ENCODE results near the gene PSME2.
A peak's percentile ranks its signal among the peaks of the same experiment; 100 is the strongest.

PSME2 gene

DNA sequence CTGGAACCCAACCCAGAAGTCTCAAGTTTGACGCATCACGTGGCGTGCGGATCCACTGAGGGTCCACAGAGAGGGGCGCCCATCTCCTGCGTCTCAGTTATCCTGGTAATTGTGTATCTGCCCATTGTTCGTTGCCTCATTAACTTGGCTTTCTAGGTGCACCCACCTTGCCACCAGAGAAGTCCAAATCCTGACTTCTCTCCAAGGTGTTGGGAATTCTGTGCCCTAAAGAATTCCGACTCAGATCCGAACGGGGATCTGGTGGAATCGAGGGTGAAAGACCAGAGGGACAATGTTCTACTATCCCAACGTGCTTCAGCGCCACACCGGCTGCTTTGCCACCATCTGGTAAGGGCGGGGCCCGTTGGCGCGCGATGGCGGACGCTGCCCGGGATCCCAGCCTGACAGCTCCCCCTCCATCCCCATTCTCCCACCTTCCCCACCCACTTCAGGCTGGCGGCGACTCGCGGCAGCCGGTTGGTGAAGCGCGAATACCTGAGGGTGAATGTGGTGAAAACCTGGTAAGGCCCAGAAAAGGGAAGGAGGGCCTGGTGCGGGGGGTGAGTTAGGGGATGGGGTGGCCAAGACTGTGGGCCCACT is 26.0 kb upstream of the PSME2 start:
- Mint-ChIP-seq H3K27me3 (no peaks in the 10 kb centered on the region), H3K9me3 (no peaks in the 10 kb centered on the region), H3K27ac (peak overlapping the region; percentile 53), H3K36me3 (peaks cover 14% of the 10 kb centered on the region), H3K4me3 (peak overlapping the region; percentile 93), H3K4me1 (peaks cover 21% of the 10 kb centered on the region)
- ATAC-seq (ENCODE audit: low read depth) (no peak), DNase-seq (ENCODE audit: low spot score in 2 of 2) (no peak)

DNA sequence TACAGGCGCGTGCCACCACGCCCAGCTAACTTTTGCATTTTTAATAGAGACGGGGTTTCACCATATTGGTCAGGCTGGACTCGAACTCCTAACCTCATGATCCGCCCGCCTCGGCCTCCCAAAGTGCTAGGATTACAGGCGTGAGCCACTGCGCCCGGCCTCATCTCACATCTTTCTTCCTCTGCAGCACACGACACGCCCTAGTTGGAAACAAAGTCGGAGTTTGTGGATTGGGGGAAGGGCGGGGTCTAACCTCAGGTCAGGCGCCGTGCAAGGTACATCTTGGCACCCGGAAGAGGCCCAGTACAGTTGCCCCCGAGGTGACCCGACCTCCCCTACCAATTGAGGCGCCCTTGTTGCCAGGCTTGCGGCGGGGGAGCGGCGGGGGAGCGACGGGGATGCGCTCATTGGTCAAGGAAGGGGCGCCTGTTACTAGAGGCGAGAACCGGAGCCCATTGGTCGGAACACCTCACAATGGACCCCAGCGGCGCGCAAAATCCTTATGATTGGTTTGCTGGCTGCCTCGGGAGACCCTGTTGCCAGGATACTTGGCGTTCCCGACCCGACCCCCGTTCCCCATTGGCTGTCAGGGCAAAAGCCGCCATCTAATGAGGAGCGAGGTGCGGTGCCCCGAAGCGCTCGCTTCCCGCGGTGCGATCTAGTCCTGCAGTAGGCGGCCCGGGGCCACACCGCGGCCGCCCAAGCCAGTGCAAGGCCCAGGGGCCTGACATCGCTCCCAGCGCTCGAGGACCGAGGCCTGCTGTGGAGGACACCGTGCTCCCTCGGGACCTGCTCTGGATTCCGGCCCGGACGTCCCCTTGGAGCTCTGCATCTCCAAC is 25.2 kb upstream of the PSME2 start, which contains the start of gene REC8:
Gene REC8, plus strand, starts transcription at position 659 of the 839 bp plus-strand sequence. CDS start 473 bp downstream, outside the sequence.
- ATAC-seq (ENCODE audit: low read depth) = peak; percentile 90
- H3K27ac Mint-ChIP-seq = peak within 1 kb of the TSS; percentile 84
- H3K9me3 Mint-ChIP-seq = no peaks in the 10 kb centered on the region
- peak; percentile 56 to 74 for DNase-seq (ENCODE audit: low spot score in 2 of 2)
- peaks cover 16% of the 10 kb centered on the region for H3K36me3 Mint-ChIP-seq
- H3K4me1 Mint-ChIP-seq = peaks cover 22% of the 10 kb centered on the region
- no peaks in the 10 kb centered on the region for H3K27me3 Mint-ChIP-seq
- H3K4me3 Mint-ChIP-seq = peak within 1 kb of the TSS; percentile 93

DNA sequence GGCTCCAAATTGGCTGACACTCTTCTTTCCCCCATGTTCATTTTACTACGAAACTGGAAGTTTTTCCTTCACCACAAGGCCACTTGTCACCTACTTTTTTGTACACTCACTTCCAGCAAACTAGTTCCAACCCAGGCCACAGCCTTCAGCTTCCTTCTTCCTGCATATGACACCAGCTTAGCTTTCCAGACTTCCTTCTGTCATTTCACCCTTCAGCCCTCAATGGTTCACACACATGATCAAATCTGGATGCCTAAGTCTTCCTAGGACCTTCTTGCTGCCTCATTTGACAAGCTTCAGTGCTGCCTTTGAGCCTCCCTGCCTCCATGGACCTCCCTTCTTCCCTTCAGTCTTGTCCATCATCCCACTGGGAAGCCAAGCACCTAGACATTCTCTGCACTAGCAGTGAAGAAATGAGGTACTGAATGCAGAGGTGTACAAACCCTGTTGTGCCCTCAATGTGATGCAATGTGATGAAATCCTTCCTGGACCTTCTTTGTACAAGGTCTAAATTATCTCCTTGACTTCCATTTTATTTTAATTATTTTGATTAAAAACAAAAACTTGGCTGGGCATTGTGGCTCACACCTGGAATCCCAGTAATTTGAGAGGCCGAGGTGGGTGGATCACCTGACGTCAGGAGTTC is 21.2 kb upstream of the PSME2 start:
- Mint-ChIP-seq H3K4me3 (no peak overlapping the region), H3K27ac (peak overlapping the region; percentile 42), H3K9me3 (no peaks in the 10 kb centered on the region), H3K4me1 (peaks cover 23% of the 10 kb centered on the region), H3K36me3 (peaks cover 38% of the 10 kb centered on the region), H3K27me3 (no peaks in the 10 kb centered on the region)
- ATAC-seq (ENCODE audit: low read depth) (no peak), DNase-seq (ENCODE audit: low spot score in 2 of 2) (no peak)

DNA sequence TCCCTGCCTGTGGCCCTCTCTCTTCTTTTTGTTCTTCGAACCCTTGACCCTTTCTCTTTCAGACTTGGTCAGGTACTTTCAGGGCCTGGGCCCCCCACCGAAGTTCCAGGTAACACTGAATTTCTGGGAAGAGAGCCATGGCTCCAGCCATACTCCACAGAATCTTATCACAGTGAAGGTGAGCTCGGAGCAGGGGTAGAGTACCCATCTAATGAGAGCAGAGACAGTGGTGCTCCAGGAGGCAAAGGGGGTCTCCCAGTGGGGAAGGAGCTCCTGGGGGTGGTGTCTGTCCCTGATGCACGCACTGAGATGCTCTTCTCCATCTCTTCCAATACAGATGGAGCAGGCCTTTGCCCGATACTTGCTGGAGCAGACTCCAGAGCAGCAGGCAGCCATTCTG is 19.4 kb upstream of the PSME2 start:
- H3K4me3 Mint-ChIP-seq = no peak overlapping the region
- no peaks in the 10 kb centered on the region for H3K9me3 Mint-ChIP-seq
- peaks cover 45% of the 10 kb centered on the region for H3K36me3 Mint-ChIP-seq
- H3K4me1 Mint-ChIP-seq = peaks cover 24% of the 10 kb centered on the region
- ATAC-seq (ENCODE audit: low read depth) (no peak), DNase-seq (ENCODE audit: low spot score in 2 of 2) (no peak)
- no peak overlapping the region for H3K27ac Mint-ChIP-seq
- no peaks in the 10 kb centered on the region for H3K27me3 Mint-ChIP-seq

DNA sequence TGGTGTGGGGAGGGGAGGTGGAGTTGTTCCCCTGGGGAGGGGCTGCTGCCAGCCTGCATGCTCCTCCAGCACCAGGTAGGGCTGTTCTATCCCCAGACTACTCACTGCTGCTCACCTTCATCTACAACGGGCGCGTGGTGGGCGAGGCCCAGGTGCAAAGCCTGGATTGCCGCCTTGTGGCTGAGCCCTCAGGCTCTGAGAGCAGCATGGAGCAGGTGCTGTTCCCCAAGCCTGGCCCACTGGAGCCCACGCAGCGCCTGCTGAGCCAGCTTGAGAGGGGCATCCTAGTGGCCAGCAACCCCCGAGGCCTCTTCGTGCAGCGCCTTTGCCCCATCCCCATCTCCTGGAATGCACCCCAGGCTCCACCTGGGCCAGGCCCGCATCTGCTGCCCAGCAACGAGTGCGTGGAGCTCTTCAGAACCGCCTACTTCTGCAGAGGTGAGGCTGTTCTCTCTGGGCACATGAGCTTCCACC is 18.1 kb upstream of the PSME2 start:
- ATAC-seq (ENCODE audit: low read depth) = no peak
- Mint-ChIP-seq H3K9me3 (no peaks in the 10 kb centered on the region), H3K4me3 (peak overlapping the region; percentile 33), H3K27me3 (no peaks in the 10 kb centered on the region), H3K27ac (peak overlapping the region; percentile 55), H3K36me3 (peaks cover 42% of the 10 kb centered on the region), H3K4me1 (peaks cover 25% of the 10 kb centered on the region)
- no peak for DNase-seq (ENCODE audit: low spot score in 2 of 2)

DNA sequence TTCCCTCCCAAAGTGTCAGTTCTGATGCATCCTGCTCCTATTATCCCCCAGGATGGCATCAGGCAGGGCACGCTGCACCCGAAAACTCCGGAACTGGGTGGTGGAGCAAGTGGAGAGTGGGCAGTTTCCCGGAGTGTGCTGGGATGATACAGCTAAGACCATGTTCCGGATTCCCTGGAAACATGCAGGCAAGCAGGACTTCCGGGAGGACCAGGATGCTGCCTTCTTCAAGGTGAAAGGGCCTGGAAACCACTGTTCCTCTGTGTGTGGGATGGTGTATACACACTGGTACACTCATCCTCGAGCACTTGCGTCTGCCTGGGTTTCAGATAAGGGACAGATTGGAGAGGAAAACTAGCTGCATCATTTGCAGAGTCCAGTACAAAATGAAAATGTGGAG is 15.7 kb upstream of the PSME2 start:
- ATAC-seq (ENCODE audit: low read depth) = no peak
- no peaks in the 10 kb centered on the region for H3K9me3 Mint-ChIP-seq
- peak overlapping the region; percentile 99 for H3K4me3 Mint-ChIP-seq
- H3K36me3 Mint-ChIP-seq = peaks cover 37% of the 10 kb centered on the region
- H3K4me1 Mint-ChIP-seq = peaks cover 17% of the 10 kb centered on the region
- H3K27me3 Mint-ChIP-seq = no peaks in the 10 kb centered on the region
- peak overlapping the region; percentile 95 for H3K27ac Mint-ChIP-seq
- no peak for DNase-seq (ENCODE audit: low spot score in 2 of 2)

DNA sequence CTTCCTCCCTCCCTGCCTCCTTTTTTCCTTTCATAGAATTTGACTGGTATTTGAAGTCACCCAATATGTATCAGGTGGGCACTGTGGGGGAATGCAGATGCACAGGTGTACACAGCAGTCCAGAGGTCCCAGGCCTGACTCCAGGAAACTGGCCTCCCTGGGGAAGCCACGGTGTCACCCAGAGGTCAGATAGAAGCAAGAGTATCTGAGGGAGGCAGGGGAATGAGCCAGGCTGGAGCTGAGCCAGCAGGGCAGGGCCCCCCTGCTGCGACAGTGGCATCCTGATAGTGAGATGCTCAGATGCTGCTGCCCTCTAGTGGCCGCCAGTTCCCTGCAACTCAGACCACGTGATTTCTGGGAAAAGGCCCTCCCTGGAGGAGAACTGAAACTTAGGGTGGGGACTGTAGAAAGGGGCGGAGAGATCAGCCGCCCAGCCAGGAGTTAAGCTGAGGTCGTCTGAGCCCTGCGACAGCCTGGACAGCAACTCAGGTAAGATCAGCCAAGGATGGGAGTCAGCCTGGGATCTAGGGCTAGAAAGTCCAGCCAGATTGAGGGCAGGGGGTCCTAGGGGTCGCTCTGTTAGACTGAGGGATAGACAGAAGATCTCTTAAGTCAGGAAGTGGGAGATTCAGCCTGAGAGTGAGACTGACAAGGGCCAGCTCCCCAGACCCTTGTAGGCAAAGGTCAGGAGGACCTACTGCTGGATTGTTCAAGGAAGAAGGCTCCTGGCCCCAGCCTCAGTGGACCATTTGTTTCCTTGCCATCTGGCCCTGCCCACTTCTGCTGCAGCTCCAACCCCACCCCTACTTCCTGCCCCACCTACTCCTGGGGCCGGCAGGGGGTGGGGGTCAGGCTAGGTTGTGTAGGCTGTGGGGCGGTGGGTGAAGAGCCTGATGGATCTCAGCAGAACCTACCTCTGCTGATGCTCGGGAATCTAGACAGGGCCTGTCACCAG is 14.7 kb upstream of the PSME2 start, which contains the start of gene IRF9:
Gene IRF9, plus strand, starts transcription at position 416 of the 955 bp plus-strand sequence. CDS start 880 bp downstream, outside the sequence.
- DNase-seq (ENCODE audit: low spot score in 2 of 2) = peak; percentile 98
- Mint-ChIP-seq H3K4me1 (peaks cover 17% of the 10 kb centered on the region), H3K4me3 (peak within 1 kb of the TSS; percentile 99), H3K27ac (peak within 1 kb of the TSS; percentile 95), H3K27me3 (no peaks in the 10 kb centered on the region), H3K9me3 (no peaks in the 10 kb centered on the region), H3K36me3 (peaks cover 38% of the 10 kb centered on the region)
- ATAC-seq (ENCODE audit: low read depth) = peak; percentile 92

DNA sequence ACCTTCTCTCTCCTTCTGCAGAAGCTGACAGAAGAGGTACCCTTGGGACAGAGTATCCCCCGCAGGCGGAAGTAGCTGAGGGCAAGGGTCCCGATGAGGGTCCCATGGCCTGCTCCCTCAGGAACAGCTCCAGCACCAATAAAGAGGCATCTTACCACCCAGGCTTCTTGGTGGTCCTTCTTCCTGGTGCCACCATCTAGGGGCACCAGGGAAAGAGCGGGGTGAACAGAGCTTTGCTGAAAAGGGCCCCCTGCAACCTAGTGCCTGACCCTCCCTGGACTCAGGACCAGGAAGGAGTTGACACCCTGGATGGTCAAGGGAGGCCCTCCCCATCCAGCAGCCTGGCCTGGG is 14.1 kb upstream of the PSME2 start:
- ATAC-seq (ENCODE audit: low read depth) (no peak), DNase-seq (ENCODE audit: low spot score in 2 of 2) (no peak)
- no peaks in the 10 kb centered on the region for H3K9me3 Mint-ChIP-seq
- peaks cover 39% of the 10 kb centered on the region for H3K36me3 Mint-ChIP-seq
- H3K27ac Mint-ChIP-seq = peak overlapping the region; percentile 95
- peak overlapping the region; percentile 99 for H3K4me3 Mint-ChIP-seq
- peaks cover 17% of the 10 kb centered on the region for H3K4me1 Mint-ChIP-seq
- no peaks in the 10 kb centered on the region for H3K27me3 Mint-ChIP-seq

DNA sequence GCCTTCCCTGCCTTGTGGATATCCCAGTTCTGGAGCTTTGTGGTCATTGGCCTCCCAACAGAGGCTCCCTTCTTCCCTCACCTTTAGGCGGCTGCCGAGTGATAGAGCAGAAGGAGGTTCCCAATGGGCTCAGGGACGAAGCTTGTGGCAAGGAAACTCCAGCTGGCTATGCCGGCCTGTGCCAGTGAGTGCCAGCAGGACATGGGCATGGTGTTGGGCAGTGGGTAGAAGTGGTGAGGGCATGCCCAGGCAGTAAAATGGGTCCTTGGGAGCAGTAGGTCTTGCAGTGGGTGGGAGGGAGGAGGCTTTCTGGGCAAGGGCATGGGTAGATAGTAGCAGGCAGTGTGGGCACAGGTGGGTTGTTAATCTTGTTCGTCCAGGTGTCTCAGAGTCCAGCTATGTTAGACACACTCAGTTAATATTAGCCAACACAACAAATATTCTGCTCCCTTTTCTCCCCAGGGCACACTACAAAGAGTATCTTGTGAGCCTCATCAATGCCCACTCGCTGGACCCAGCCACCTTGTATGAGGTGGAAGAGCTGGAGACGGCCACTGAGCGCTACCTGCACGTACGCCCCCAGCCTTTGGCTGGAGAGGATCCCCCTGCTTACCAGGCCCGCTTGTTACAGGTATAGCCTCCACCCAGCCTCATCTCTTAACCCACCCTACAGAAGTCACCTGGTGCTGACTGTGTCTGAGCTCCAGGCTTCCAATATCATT is 13.5 kb upstream of the PSME2 start:
- ATAC-seq (ENCODE audit: low read depth) (no peak), DNase-seq (ENCODE audit: low spot score in 2 of 2) (no peak)
- Mint-ChIP-seq H3K27me3 (no peaks in the 10 kb centered on the region), H3K4me3 (no peak overlapping the region), H3K27ac (peak overlapping the region; percentile 95), H3K36me3 (peaks cover 35% of the 10 kb centered on the region), H3K9me3 (no peaks in the 10 kb centered on the region), H3K4me1 (peaks cover 16% of the 10 kb centered on the region)

DNA sequence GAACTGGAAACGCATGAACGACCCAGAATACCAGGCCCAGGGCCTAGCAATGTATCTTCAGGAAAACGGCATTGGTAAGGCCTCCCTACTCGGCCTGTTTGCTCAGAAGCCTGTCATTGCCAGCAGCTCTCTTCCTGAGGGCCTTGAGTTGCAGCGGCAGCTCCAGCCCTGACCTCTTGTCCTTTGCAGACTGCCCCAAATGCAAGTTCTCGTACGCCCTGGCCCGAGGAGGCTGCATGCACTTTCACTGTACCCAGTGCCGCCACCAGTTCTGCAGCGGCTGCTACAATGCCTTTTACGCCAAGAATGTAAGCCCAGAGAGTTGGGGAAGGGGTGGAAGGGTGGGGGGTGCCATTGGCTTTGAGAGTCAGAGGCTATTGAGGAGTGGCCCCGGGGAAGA is 10.9 kb upstream of the PSME2 start:
- H3K36me3 Mint-ChIP-seq = peaks cover 23% of the 10 kb centered on the region
- no peaks in the 10 kb centered on the region for H3K9me3 Mint-ChIP-seq
- peaks cover 8% of the 10 kb centered on the region for H3K4me1 Mint-ChIP-seq

DNA sequence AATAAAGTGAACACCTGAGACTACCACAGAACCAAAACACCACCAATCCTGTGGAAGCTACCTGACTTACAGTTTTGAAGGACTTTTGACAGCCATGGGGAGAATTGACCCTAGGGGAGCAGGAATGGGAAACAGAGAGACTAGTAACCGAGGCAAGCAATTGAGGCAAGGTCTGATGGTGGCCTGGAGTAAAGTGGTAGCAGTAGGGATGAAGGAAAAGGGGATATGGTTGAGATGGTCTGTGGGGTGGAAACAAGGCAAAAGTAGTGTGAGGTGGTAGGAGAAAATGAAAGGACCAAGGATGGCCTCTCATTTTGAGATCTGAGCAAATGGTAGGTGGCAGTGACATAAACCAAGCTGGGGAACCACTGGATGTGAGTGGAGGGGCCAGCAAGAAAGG is 10.4 kb upstream of the PSME2 start:
- Mint-ChIP-seq H3K9me3 (no peaks in the 10 kb centered on the region), H3K36me3 (peaks cover 22% of the 10 kb centered on the region), H3K27me3 (no peaks in the 10 kb centered on the region), H3K4me3 (no peak overlapping the region), H3K27ac (peak overlapping the region; percentile 9), H3K4me1 (peaks cover 4% of the 10 kb centered on the region)
- DNase-seq (ENCODE audit: low spot score in 2 of 2) (no peak), ATAC-seq (ENCODE audit: low read depth) (no peak)

More for the DNA sequence above, 10.9 kb upstream of the PSME2 start:
- ATAC-seq (ENCODE audit: low read depth) (no peak), DNase-seq (ENCODE audit: low spot score in 2 of 2) (no peak)
- Mint-ChIP-seq H3K4me3 (no peak overlapping the region), H3K27me3 (no peaks in the 10 kb centered on the region), H3K27ac (peak overlapping the region; percentile 9)

DNA sequence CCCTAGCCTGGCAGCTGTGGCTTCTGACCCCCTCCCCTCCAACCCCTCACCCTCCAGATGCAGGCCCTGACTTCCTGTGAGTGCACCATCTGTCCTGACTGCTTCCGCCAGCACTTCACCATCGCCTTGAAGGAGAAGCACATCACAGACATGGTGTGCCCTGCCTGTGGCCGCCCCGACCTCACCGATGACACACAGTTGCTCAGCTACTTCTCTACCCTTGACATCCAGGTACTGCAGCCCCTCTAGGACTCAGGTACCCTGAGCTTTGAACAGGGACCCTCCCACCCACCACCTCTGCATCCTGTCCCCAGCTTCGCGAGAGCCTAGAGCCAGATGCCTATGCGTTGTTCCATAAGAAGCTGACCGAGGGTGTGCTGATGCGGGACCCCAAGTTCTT is 8.7 kb upstream of the PSME2 start:
- H3K27ac Mint-ChIP-seq = peak overlapping the region; percentile 70
- ATAC-seq (ENCODE audit: low read depth) (no peak), DNase-seq (ENCODE audit: low spot score in 2 of 2) (no peak)
- no peaks in the 10 kb centered on the region for H3K9me3 Mint-ChIP-seq
- no peak overlapping the region for H3K4me3 Mint-ChIP-seq
- peaks cover 5% of the 10 kb centered on the region for H3K4me1 Mint-ChIP-seq
- H3K36me3 Mint-ChIP-seq = peaks cover 27% of the 10 kb centered on the region
- H3K27me3 Mint-ChIP-seq = no peaks in the 10 kb centered on the region
